HepG2 (cell line): ENCODE measurements around the gene GATM. TPM values are rescaled to one million over a fixed set of nuclear protein-coding genes. Genes with fewer than 3 reads are reported as not detected.

Source experiments
- EEA1 ChIP-seq: sonication (generic); formaldehyde crosslinking; IDR thresholded peaks from 2 replicates; pipeline ENCODE4 v1.5.1; 2020; ENCODE audit warnings: mild to moderate bottlenecking, missing genetic modification reagents, borderline replicate concordance
- FOXO1 ChIP-seq: sonication (generic); formaldehyde crosslinking; IDR thresholded peaks from 2 replicates; pipeline ENCODE4 v1.4.0; 2020; ENCODE audit warnings: missing genetic modification reagents
- HOXA7 ChIP-seq: sonication (generic); formaldehyde crosslinking; IDR thresholded peaks from 2 replicates; pipeline ENCODE4 v1.8.1; 2022; ENCODE audit warnings: mild to moderate bottlenecking, missing genetic modification reagents, moderate library complexity
- KDM6A ChIP-seq: IDR thresholded peaks from 2 replicates; pipeline ENCODE4 v1.6.1; 2016; ENCODE audit warnings: low read depth
- PHF20 ChIP-seq: sonication (generic); formaldehyde crosslinking; IDR thresholded peaks from 2 replicates; pipeline ENCODE4 v1.5.0; 2020; ENCODE audit warnings: mild to moderate bottlenecking, missing genetic modification reagents
- RBAK ChIP-seq: sonication (generic); formaldehyde crosslinking; IDR thresholded peaks from 2 replicates; pipeline ENCODE4 v1.5.1; 2020; ENCODE audit warnings: mild to moderate bottlenecking, missing genetic modification reagents
- RBM39 ChIP-seq: fragments of 200-400 bp; formaldehyde crosslinking; IDR thresholded peaks from one replicate; pipeline ENCODE4 v1.6.1; 2018; ENCODE audit warnings: antibody characterized with exemption, mild to moderate bottlenecking, low read depth, low read length; ENCODE audit not compliant: poor library complexity, severe bottlenecking
- RFXANK ChIP-seq: IDR thresholded peaks from 2 replicates; pipeline ENCODE4 v1.6.1; 2016
- SP2 ChIP-seq: sonication (generic); formaldehyde crosslinking; IDR thresholded peaks from 2 replicates; pipeline ENCODE4 v1.5.1; 2020; ENCODE audit warnings: mild to moderate bottlenecking, missing genetic modification reagents
- SRSF4 ChIP-seq: fragments of 200-400 bp; formaldehyde crosslinking; IDR thresholded peaks from one replicate; pipeline ENCODE4 v1.6.1; 2018; ENCODE audit warnings: mild to moderate bottlenecking, low read depth, low read length, moderate library complexity; ENCODE audit not compliant: poor library complexity, severe bottlenecking
- ZNF10 ChIP-seq: sonication (generic); formaldehyde crosslinking; IDR thresholded peaks from 2 replicates; pipeline ENCODE4 v1.4.0; 2020; ENCODE audit warnings: mild to moderate bottlenecking, low read depth, missing genetic modification reagents, borderline replicate concordance
- ZNF674 ChIP-seq: sonication (generic); formaldehyde crosslinking; IDR thresholded peaks from 2 replicates; pipeline ENCODE4 v1.5.0; 2020; ENCODE audit warnings: low read depth, mild to moderate bottlenecking, missing genetic modification reagents
- ZNF7 ChIP-seq: IDR thresholded peaks from 2 replicates; pipeline ENCODE4 v1.6.1; 2016; ENCODE audit warnings: missing biosample characterization, missing genetic modification reagents
- ZNF749 ChIP-seq: sonication (generic); formaldehyde crosslinking; IDR thresholded peaks from 2 replicates; pipeline ENCODE4 v1.8.0; 2022; ENCODE audit warnings: mild to moderate bottlenecking, missing genetic modification reagents, moderate library complexity, borderline replicate concordance
- ZSCAN29 ChIP-seq: sonication (generic); formaldehyde crosslinking; conservative IDR thresholded peaks from 2 replicates; pipeline ENCODE4 v1.4.0; 2020; ENCODE audit warnings: mild to moderate bottlenecking, missing genetic modification reagents
- polyA plus RNA-seq, 8 experiments: library from polyadenylated mRNA; depleted of rRNA in 3 of 8; stranded (reverse) in 7 of 8; unstranded in 1 of 8; fragments of >200 nt; fragmentation: Illumina TruSeq in 4 of 8; extraction: Trizol in 4 of 8; gene quantifications; 2 replicates each; pipeline versions ENCODE4 v1.2.1 to v1.2.3, GENCODE V29; 2011 to 2016; ENCODE audit warnings: low read depth in 4 of 8, missing spikeins in 1 of 8, mixed read lengths in 1 of 8; ENCODE audit not compliant: insufficient read depth in 1 of 8
- total RNA-seq, 5 experiments: library from RNA; depleted of rRNA; stranded (reverse); fragments of >200 nt; fragmentation: Illumina TruSeq; extraction: Trizol; gene quantifications; 2 replicates each; pipeline ENCODE4 v1.2.3, GENCODE V29; 2016; ENCODE audit warnings: low read depth in 1 of 5
- TF ChIP-seq, protein P1 (sequence below): IDR thresholded peaks from 2 replicates; pipeline ENCODE4 v1.6.1; 2012; ENCODE audit warnings: low read depth, low read length, improper control_type of control experiment
- TF ChIP-seq, protein P2 (sequence below): sonication (generic); formaldehyde crosslinking; IDR thresholded peaks from 2 replicates; pipeline ENCODE4 v1.8.0; 2023; ENCODE audit warnings: mild to moderate bottlenecking, missing genetic modification reagents
- TF ChIP-seq, protein P3 (sequence below): sonication (generic); formaldehyde crosslinking; IDR thresholded peaks from 2 replicates; pipeline ENCODE4 v1.4.0; 2020; ENCODE audit warnings: mild to moderate bottlenecking, missing genetic modification reagents
- TF ChIP-seq, protein P4 (sequence below): sonication (generic); formaldehyde crosslinking; IDR thresholded peaks from 2 replicates; pipeline ENCODE4 v1.5.1; 2020; ENCODE audit warnings: missing genetic modification reagents, mild to moderate bottlenecking, borderline replicate concordance
- TF ChIP-seq, protein P5 (sequence below): sonication (generic); formaldehyde crosslinking; IDR thresholded peaks from 2 replicates; pipeline ENCODE4 v1.5.0; 2020; ENCODE audit warnings: mild to moderate bottlenecking, missing genetic modification reagents

GATM gene
- total and polyA plus RNA-seq, 2 of the 13 experiments (the other 11 are each of a cell fraction or from before 2014, with no cell fraction given) = 2.1 to 16.8 TPM

DNA sequence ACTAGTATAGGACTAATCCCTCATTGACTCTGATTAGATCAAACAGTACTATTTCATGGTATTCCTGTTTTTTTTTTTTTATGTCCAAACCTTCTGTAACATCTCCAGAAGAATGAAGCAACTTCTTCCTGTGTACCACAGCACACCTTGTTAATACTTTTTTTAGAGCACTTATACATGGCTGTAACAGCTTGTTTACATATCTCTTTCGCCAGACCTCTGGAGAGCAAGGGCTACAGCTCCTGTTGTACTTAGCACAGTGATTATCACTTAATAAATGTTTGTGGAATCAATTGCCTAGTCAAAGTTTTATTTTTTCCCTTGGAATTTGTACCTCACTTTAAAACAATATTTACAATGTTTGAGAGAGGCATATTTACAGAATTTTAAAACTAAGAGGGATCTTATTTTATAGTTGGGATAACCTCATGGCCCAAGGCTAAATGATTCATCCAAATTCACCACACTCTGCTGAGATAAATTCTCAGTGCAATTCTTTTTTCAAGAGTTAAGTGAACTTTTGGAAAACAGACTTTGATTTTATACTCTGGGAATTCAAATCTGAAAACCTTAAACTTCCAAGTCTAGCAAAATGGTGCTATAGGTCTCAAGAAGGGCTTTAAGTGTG, 9.2 kb upstream of the GATM start (continued):
- TF ChIP-seq, protein P1, sequence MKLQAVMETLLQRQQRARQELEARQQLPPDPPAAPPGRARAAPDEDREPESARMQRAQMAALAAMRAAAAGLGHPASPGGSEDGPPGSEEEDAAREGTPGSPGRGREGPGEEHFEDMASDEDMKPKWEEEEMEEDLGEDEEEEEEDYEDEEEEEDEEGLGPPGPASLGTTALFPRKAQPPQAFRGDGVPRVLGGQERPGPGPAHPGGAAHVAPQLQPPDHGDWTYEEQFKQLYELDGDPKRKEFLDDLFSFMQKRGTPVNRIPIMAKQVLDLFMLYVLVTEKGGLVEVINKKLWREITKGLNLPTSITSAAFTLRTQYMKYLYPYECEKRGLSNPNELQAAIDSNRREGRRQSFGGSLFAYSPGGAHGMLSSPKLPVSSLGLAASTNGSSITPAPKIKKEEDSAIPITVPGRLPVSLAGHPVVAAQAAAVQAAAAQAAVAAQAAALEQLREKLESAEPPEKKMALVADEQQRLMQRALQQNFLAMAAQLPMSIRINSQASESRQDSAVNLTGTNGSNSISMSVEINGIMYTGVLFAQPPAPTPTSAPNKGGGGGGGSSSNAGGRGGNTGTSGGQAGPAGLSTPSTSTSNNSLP = peak; percentile 93
- TF ChIP-seq, protein P2, sequence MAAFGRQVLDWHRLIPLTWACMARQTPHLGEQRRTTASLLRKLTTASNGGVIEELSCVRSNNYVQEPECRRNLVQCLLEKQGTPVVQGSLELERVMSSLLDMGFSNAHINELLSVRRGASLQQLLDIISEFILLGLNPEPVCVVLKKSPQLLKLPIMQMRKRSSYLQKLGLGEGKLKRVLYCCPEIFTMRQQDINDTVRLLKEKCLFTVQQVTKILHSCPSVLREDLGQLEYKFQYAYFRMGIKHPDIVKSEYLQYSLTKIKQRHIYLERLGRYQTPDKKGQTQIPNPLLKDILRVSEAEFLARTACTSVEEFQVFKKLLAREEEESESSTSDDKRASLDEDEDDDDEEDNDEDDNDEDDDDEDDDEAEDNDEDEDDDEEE (CRISPR knock-in tag) = no peak
- no peak for TF ChIP-seq RBM39
- peak; percentile 95 for TF ChIP-seq ZNF7 (CRISPR knock-in tag)
- no peak for TF ChIP-seq ZNF674
- TF ChIP-seq ZSCAN29 = 0 out of 2 replicates have a peak, but pooled peaks have one; percentile 24
- TF ChIP-seq FOXO1 (CRISPR knock-in tag) = peak; percentile 94
- TF ChIP-seq EEA1 (CRISPR knock-in tag) = no peak
- TF ChIP-seq, protein P3, sequence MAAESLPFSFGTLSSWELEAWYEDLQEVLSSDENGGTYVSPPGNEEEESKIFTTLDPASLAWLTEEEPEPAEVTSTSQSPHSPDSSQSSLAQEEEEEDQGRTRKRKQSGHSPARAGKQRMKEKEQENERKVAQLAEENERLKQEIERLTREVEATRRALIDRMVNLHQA (CRISPR knock-in tag) = 0 out of 2 replicates have a peak, but pooled peaks have one; percentile 44
- TF ChIP-seq KDM6A (CRISPR knock-in tag) = peak; percentile 79
- TF ChIP-seq PHF20 (CRISPR knock-in tag) = no peak
- no peak for TF ChIP-seq ZNF10 (CRISPR knock-in tag)
- TF ChIP-seq, protein P4, sequence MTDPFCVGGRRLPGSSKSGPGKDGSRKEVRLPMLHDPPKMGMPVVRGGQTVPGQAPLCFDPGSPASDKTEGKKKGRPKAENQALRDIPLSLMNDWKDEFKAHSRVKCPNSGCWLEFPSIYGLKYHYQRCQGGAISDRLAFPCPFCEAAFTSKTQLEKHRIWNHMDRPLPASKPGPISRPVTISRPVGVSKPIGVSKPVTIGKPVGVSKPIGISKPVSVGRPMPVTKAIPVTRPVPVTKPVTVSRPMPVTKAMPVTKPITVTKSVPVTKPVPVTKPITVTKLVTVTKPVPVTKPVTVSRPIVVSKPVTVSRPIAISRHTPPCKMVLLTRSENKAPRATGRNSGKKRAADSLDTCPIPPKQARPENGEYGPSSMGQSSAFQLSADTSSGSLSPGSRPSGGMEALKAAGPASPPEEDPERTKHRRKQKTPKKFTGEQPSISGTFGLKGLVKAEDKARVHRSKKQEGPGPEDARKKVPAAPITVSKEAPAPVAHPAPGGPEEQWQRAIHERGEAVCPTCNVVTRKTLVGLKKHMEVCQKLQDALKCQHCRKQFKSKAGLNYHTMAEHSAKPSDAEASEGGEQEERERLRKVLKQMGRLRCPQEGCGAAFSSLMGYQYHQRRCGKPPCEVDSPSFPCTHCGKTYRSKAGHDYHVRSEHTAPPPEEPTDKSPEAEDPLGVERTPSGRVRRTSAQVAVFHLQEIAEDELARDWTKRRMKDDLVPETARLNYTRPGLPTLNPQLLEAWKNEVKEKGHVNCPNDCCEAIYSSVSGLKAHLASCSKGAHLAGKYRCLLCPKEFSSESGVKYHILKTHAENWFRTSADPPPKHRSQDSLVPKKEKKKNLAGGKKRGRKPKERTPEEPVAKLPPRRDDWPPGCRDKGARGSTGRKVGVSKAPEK (CRISPR knock-in tag) = no peak
- no peak for TF ChIP-seq ZNF749
- no peak for TF ChIP-seq SRSF4
- no peak for TF ChIP-seq SP2
- TF ChIP-seq RFXANK = no peak
- TF ChIP-seq HOXA7 (CRISPR knock-in tag) = no peak
- TF ChIP-seq, protein P5, sequence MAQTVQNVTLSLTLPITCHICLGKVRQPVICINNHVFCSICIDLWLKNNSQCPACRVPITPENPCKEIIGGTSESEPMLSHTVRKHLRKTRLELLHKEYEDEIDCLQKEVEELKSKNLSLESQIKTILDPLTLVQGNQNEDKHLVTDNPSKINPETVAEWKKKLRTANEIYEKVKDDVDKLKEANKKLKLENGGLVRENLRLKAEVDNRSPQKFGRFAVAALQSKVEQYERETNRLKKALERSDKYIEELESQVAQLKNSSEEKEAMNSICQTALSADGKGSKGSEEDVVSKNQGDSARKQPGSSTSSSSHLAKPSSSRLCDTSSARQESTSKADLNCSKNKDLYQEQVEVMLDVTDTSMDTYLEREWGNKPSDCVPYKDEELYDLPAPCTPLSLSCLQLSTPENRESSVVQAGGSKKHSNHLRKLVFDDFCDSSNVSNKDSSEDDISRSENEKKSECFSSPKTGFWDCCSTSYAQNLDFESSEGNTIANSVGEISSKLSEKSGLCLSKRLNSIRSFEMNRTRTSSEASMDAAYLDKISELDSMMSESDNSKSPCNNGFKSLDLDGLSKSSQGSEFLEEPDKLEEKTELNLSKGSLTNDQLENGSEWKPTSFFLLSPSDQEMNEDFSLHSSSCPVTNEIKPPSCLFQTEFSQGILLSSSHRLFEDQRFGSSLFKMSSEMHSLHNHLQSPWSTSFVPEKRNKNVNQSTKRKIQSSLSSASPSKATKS (CRISPR knock-in tag) = no peak
- no peak for TF ChIP-seq RBAK (CRISPR knock-in tag)
